K562 (cell line): Measurements from ENCODE around the gene ACTN2. TPM values are rescaled to one million over a fixed set of nuclear protein-coding genes. Genes with fewer than 3 reads are reported as not detected.

Experiments used
- ATAC-seq: fragments of 200-7000 bp; cut with Tn5 transposase; 3 replicates; pipeline ENCODE4 v1.9.1; 2020; ENCODE audit warnings: moderate library complexity
- BruUV-seq: library from RNA; stranded (reverse); fragments of 400-500 nt; replicated peaks from 2 replicates; lab custom pipeline; 2021; lab: Mats Ljungman, UMichigan
- CTCF ChIA-PET: fragments of 300-600 bp; formaldehyde crosslinking; extraction: SDS; loops from one replicate; lab custom pipeline; 2021; ENCODE audit warnings: low intra/inter-chr PET ratio; lab: Yijun Ruan, JAX
- POLR2A ChIA-PET: fragments of 300-600, 350-650 bp; sonication (Branson Sonifier 250); formaldehyde crosslinking; extraction: SDS; loops from one replicate; lab custom pipeline; 2021; ENCODE audit warnings: antibody characterized with exemption, inconsistent platforms; lab: Yijun Ruan, JAX
- DNase-seq, 4 experiments: peaks; one replicate each; pipeline versions ENCODE4 v3.0.0 to v3.0.0-alpha.2; 2011 to 2018; ENCODE audit warnings: low spot score in 3 of 4, mixed read lengths in 3 of 4; ENCODE audit errors: extremely low read depth in 1 of 4
- FAIRE-seq: peaks from 2 replicates; lab custom pipeline; 2011; peaks lifted over from hg19 to GRCh38; lab: Jason Lieb, UNC
- H2AFZ ChIP-seq: 2 replicates; pipeline ENCODE4 v1.6.0; 2011; ENCODE audit warnings: low read depth, low read length, control low read depth, inconsistent platforms
- H3K27ac ChIP-seq: fragments of 200-600 bp; 3 replicates; pipeline ENCODE4 v1.8.0; 2011; ENCODE audit warnings: low read depth, mild to moderate bottlenecking, control low read depth, inconsistent platforms, low read length, moderate library complexity, mixed read lengths; ENCODE audit errors: extremely low read depth
- H3K27me3 ChIP-seq, 2 experiments: fragments of 300-600 bp in 1 of 2; 2 replicates in 1 of 2; 3 replicates in 1 of 2; pipeline versions ENCODE4 v1.6.0 to v1.8.0; 2011; ENCODE audit warnings: inconsistent platforms in 2 of 2, low read length in 2 of 2, mild to moderate bottlenecking in 1 of 2, mixed read lengths in 1 of 2, moderate library complexity in 1 of 2; ENCODE audit not compliant: control insufficient read depth in 2 of 2, insufficient read depth in 2 of 2
- H3K36me3 ChIP-seq: fragments of 300-600 bp; 3 replicates; pipeline ENCODE4 v1.8.0; 2011; ENCODE audit warnings: mild to moderate bottlenecking, low read length, inconsistent platforms; ENCODE audit not compliant: control insufficient read depth, insufficient read depth
- H3K4me1 ChIP-seq, 2 experiments: fragments of 200-600 bp in 1 of 2; replicated peaks in 1 of 2; 2 replicates in 1 of 2; 3 replicates in 1 of 2; pipeline versions ENCODE4 v1.5.1 to v1.8.0; 2011; ENCODE audit warnings: inconsistent platforms in 2 of 2, low read length in 2 of 2, mild to moderate bottlenecking in 1 of 2, mixed read lengths in 1 of 2, moderate library complexity in 1 of 2; ENCODE audit not compliant: control insufficient read depth in 2 of 2, insufficient read depth in 2 of 2
- H3K4me2 ChIP-seq: 2 replicates; pipeline ENCODE4 v1.6.1; 2011; ENCODE audit warnings: low read length, control low read depth, inconsistent platforms, mixed read lengths; ENCODE audit not compliant: insufficient read depth
- H3K4me3 ChIP-seq: fragments of 200-600 bp; sonication (generic), shearing (Covaris generic); 2 replicates; pipeline ENCODE4 v1.5.1; 2016; ENCODE audit warnings: control low read depth, inconsistent platforms
- H3K79me2 ChIP-seq: fragments of 200-600 bp; 3 replicates; pipeline ENCODE4 v1.8.0; 2011; ENCODE audit warnings: low read length, inconsistent platforms; ENCODE audit not compliant: control insufficient read depth, insufficient read depth
- H3K9ac ChIP-seq, 2 experiments: 2 replicates each; pipeline versions ENCODE4 v1.6.0 to v1.6.1; 2011; ENCODE audit warnings: low read depth in 2 of 2, low read length in 2 of 2, control low read depth in 1 of 2, inconsistent platforms in 1 of 2, mild to moderate bottlenecking in 1 of 2, mixed read lengths in 1 of 2; ENCODE audit not compliant: insufficient read depth in 1 of 2
- H3K9me1 ChIP-seq: one replicate; pipeline ENCODE4 v1.6.0; 2011; ENCODE audit warnings: inconsistent platforms, mild to moderate bottlenecking, low read length, moderate library complexity; ENCODE audit not compliant: control insufficient read depth, insufficient read depth
- H3K9me3 ChIP-seq: replicated peaks from 2 replicates; pipeline ENCODE4 v1.5.1; 2011; ENCODE audit warnings: low read depth, low read length, inconsistent platforms; ENCODE audit not compliant: control insufficient read depth, insufficient read depth
- H4K20me1 ChIP-seq: replicated peaks from 2 replicates; pipeline ENCODE4 v1.6.1; 2011; ENCODE audit warnings: low read length, inconsistent platforms, mixed read lengths; ENCODE audit not compliant: control insufficient read depth, insufficient read depth
- FOXM1 ChIP-seq, 2 experiments: fragments of 450-650 bp in 1 of 2; sonication (generic) in 1 of 2; formaldehyde crosslinking in 1 of 2; IDR thresholded peaks; 2 replicates each; pipeline versions ENCODE4 v1.6.1 to v1.9.0; 2017 to 2022; ENCODE audit warnings: low read depth in 2 of 2, mild to moderate bottlenecking in 2 of 2, missing genetic modification reagents in 1 of 2, moderate library complexity in 1 of 2
- IRF2 ChIP-seq: sonication (generic); formaldehyde crosslinking; IDR thresholded peaks from 2 replicates; pipeline ENCODE4 v1.8.1; 2022; ENCODE audit warnings: mild to moderate bottlenecking, missing genetic modification reagents
- KLF1 ChIP-seq: fragments of 450-650 bp; IDR thresholded peaks from 2 replicates; pipeline ENCODE4 v1.6.1; 2016; ENCODE audit warnings: missing genetic modification characterization, missing compliant biosample characterization
- MECOM ChIP-seq: fragments of 250-450 bp; sonication (Bioruptor Pico); IDR thresholded peaks from 2 replicates; pipeline ENCODE4 v1.8.0; 2022; ENCODE audit warnings: inconsistent platforms
- RBFOX2 ChIP-seq: fragments of 200-400 bp; formaldehyde crosslinking; IDR thresholded peaks from 2 replicates; pipeline ENCODE4 v1.6.1; 2017; ENCODE audit warnings: low read depth, mild to moderate bottlenecking, low read length, moderate library complexity
- ZC3H11A ChIP-seq: IDR thresholded peaks from 2 replicates; pipeline ENCODE4 v1.6.1; 2012; ENCODE audit warnings: low read depth, low read length, improper control_type of control experiment
- WGBS: fragments of 100-300 bp; shearing (Covaris generic); methylation state at CpG from one replicate; pipeline ENCODE4 v1.1.6; 2016; ENCODE audit warnings: low coverage, mixed read lengths; ENCODE audit not compliant: insufficient coverage; ENCODE audit errors: missing lambda C conversion rate; 5-methylcytosine and 5-hydroxymethylcytosine counted together
- in situ Hi-C: fragments of 300-500 bp; cut with MboI; formaldehyde crosslinking; loops from 4 replicates; pipeline ENCODE4 v1.15.0; 2018; ENCODE audit warnings: inconsistent platforms, mixed read lengths
- intact Hi-C: fragments of 100-400 bp; cut with micrococcal nuclease; formaldehyde crosslinking; loops from 2 replicates; pipeline ENCODE4 v1.14.2; 2022
- polyA plus RNA-seq, 8 experiments: library from polyadenylated mRNA; depleted of rRNA in 4 of 8; stranded (reverse) in 5 of 8; unstranded in 3 of 8; fragments of >200 nt; fragmentation: Nextera tagmentation in 2 of 8; fragmentation: Illumina TruSeq in 1 of 8; extraction: Ambion mirVana in 2 of 8; extraction: Trizol in 1 of 8; gene quantifications; 2 replicates each; pipeline versions ENCODE4 v1.2.1 to v1.2.3, GENCODE V29; 2011 to 2014; ENCODE audit warnings: inconsistent platforms in 1 of 8, missing spikeins in 1 of 8
- total RNA-seq, 7 experiments: library from RNA; depleted of rRNA in 6 of 7; stranded (reverse); fragments of >200 nt in 6 of 7; fragmentation: Illumina TruSeq in 2 of 7; extraction: Trizol in 2 of 7; gene quantifications; 2 replicates each; pipeline versions ENCODE4 v1.2.1 to v1.2.3, GENCODE V29; 2011 to 2021; ENCODE audit warnings: low replicate concordance in 1 of 7
- TF ChIP-seq, protein P1 (sequence below): fragments of 450-650 bp; formaldehyde crosslinking; IDR thresholded peaks from 2 replicates; pipeline ENCODE4 v1.4.0; 2020; ENCODE audit warnings: mild to moderate bottlenecking, moderate library complexity
- TF ChIP-seq, protein P2 (sequence below): fragments of 450-650 bp; formaldehyde crosslinking; IDR thresholded peaks from 2 replicates; pipeline ENCODE4 v1.4.0; 2022; ENCODE audit warnings: mild to moderate bottlenecking, moderate library complexity

The ACTN2 gene
- total and polyA plus RNA-seq, 9 of the 15 experiments (the other 6 are each of a cell fraction or from before 2014, with no cell fraction given) = 0.18 to 0.94 (median 0.42) TPM

- Histone ChIP-seq H3K27me3 (peaks cover 8 to 22% of the 10 kb centered on the region in 2 experiments; a peak in 4 of 5 replicates), H3K9me3 (no peaks in the 10 kb centered on the region), H3K9me1 (no peaks in the 10 kb centered on the region), H3K36me3 (no peaks in the 10 kb centered on the region), H3K4me2 (no peak overlapping the region), H2AFZ (no peak overlapping the region), H3K27ac (no peak overlapping the region), H3K4me3 (no peak overlapping the region), H3K79me2 (no peaks in the 10 kb centered on the region), H4K20me1 (no peaks in the 10 kb centered on the region), H3K9ac (no peak overlapping the region), H3K4me1 (peaks cover 0 to 4% of the 10 kb centered on the region in 2 experiments; a peak in 1 of 5 replicates)
- POLR2A ChIA-PET = no interaction called here
- TF ChIP-seq KLF1 (tag) (no peak), RBFOX2 (no peak), IRF2 (no peak), FOXM1 (IDR thresholded peaks at IDR 0.05; ENCODE audit: low read depth) (no peak), FOXM1 (CRISPR knock-in tag; IDR thresholded peaks at IDR 0.05; ENCODE audit: low read depth) (no peak), MECOM (CRISPR knock-in tag) (no peak), ZC3H11A (no peak)
- TF ChIP-seq, protein P1, sequence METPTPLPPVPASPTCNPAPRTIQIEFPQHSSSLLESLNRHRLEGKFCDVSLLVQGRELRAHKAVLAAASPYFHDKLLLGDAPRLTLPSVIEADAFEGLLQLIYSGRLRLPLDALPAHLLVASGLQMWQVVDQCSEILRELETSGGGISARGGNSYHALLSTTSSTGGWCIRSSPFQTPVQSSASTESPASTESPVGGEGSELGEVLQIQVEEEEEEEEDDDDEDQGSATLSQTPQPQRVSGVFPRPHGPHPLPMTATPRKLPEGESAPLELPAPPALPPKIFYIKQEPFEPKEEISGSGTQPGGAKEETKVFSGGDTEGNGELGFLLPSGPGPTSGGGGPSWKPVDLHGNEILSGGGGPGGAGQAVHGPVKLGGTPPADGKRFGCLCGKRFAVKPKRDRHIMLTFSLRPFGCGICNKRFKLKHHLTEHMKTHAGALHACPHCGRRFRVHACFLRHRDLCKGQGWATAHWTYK (CRISPR knock-in tag) = no peak
- TF ChIP-seq, protein P2, sequence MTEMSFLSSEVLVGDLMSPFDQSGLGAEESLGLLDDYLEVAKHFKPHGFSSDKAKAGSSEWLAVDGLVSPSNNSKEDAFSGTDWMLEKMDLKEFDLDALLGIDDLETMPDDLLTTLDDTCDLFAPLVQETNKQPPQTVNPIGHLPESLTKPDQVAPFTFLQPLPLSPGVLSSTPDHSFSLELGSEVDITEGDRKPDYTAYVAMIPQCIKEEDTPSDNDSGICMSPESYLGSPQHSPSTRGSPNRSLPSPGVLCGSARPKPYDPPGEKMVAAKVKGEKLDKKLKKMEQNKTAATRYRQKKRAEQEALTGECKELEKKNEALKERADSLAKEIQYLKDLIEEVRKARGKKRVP (CRISPR knock-in tag) = no peak
- ATAC-seq = no peak; the same call in 2 of the 3 replicates
- in situ Hi-C loops = no loop called here
- 4% methylated on average over 10 of the region's 10 CpGs for WGBS
- CTCF ChIA-PET = interaction anchor here (0.7 kb wide), 1 partner anchor 380 kb away, joined by 4 read pairs; no protein-coding TSS in a partner anchor
- DNase-seq = no peak
- FAIRE-seq = no peak
- intact Hi-C loops = no loop called here
- no TSS peak for BruUV-seq
Measured at GRCh38 chr1:236724506-236724905, 38.2 kb downstream of the ACTN2 start.
